Gastroesophageal sphincter (tissue), 3 donors: ENCODE data around the gene BABAM2.

Experiments
- EP300 ChIP-seq: sonication (generic); formaldehyde crosslinking; IDR thresholded peaks from one replicate; pipeline ENCODE4 v1.6.1; 2017; ENCODE audit warnings: antibody characterized with exemption, mild to moderate bottlenecking
- POLR2A ChIP-seq, 2 donors: fragments of 450-650 bp; IDR thresholded peaks; one replicate each; pipeline ENCODE4 v1.6.1; 2017; ENCODE audit warnings: antibody characterized with exemption in 2 of 2, mild to moderate bottlenecking in 2 of 2, moderate library complexity in 1 of 2
- TF ChIP-seq, protein P1 (sequence below), 4 experiments: fragments of 200-600 bp in 2 of 4; fragments of 450-650 bp in 2 of 4; sonication (generic) in 1 of 4; IDR thresholded peaks; one replicate each; pipeline ENCODE4 v1.5.1; 2017 to 2019; ENCODE audit warnings: antibody characterized with exemption in 4 of 4, mild to moderate bottlenecking in 2 of 4, moderate library complexity in 2 of 4

DNA sequence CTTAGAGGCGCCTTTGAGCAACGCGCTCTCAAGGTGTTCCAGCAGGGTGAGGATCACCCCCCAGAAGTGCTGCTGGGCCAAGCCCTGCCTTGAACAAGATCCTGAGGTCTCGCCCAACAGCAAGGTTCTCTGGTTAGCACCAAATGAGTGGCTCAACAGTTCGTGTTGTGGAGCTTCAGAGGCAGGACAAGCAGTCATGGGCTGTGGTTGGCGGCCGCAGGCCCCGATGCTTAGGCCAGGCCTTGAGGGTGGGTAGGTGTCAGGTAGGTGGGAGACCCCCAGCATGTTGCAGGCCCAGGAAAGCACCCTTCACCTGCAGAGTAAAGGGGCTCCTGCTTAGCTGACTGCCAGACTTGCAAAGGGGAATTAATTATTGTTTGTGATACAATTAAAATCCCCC is 431.9 kb downstream of the BABAM2 start:
- TF ChIP-seq, protein P1, sequence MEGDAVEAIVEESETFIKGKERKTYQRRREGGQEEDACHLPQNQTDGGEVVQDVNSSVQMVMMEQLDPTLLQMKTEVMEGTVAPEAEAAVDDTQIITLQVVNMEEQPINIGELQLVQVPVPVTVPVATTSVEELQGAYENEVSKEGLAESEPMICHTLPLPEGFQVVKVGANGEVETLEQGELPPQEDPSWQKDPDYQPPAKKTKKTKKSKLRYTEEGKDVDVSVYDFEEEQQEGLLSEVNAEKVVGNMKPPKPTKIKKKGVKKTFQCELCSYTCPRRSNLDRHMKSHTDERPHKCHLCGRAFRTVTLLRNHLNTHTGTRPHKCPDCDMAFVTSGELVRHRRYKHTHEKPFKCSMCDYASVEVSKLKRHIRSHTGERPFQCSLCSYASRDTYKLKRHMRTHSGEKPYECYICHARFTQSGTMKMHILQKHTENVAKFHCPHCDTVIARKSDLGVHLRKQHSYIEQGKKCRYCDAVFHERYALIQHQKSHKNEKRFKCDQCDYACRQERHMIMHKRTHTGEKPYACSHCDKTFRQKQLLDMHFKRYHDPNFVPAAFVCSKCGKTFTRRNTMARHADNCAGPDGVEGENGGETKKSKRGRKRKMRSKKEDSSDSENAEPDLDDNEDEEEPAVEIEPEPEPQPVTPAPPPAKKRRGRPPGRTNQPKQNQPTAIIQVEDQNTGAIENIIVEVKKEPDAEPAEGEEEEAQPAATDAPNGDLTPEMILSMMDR (IDR thresholded peaks at IDR 0.05) = no peak
- no peak for TF ChIP-seq POLR2A (IDR thresholded peaks at IDR 0.05)
- no peak for TF ChIP-seq EP300
